Activated B cell treated with CpG ODN at 0.5 μM for 24 hours (primary cell): ENCODE measurements around the gene WBP4. TPM values are rescaled to one million over a fixed set of nuclear protein-coding genes. Genes with fewer than 3 reads are reported as not detected.
A peak's percentile ranks its signal among the peaks of the same experiment; 100 is the strongest.

Source experiments
- ATAC-seq: fragments of 200-7000 bp; cut with Tn5 transposase; one replicate; pipeline ENCODE4 v1.10.0; 2021; ENCODE audit warnings: low read depth, mild to moderate bottlenecking, moderate library complexity
- CTCF ChIA-PET: fragments of 350-600 bp; sonication (Branson Sonifier 250); formaldehyde crosslinking; loops from one replicate; lab custom pipeline; 2021; ENCODE audit warnings: antibody characterized with exemption; lab: Charles Lee
- POLR2A ChIA-PET: fragments of 350-600 bp; sonication (Branson Sonifier 250); formaldehyde crosslinking; loops from one replicate; lab custom pipeline; 2021; ENCODE audit warnings: antibody characterized with exemption; lab: Charles Lee
- DNase-seq: peaks from one replicate; pipeline ENCODE4 v3.0.0; 2022
- H3K27ac Mint-ChIP-seq: one replicate; pipeline ENCODE4 v1.8.0; 2020; ENCODE audit warnings: mixed read lengths
- H3K27me3 Mint-ChIP-seq: one replicate; pipeline ENCODE4 v1.8.0; 2021; ENCODE audit warnings: mixed read lengths
- H3K36me3 Mint-ChIP-seq: one replicate; pipeline ENCODE4 v1.8.0; 2021; ENCODE audit warnings: low read depth, mixed read lengths
- H3K4me1 Mint-ChIP-seq: one replicate; pipeline ENCODE4 v1.8.0; 2021; ENCODE audit warnings: mixed read lengths
- H3K4me3 Mint-ChIP-seq: one replicate; pipeline ENCODE4 v1.8.0; 2020; ENCODE audit warnings: mild to moderate bottlenecking, mixed read lengths
- H3K9me3 Mint-ChIP-seq: one replicate; pipeline ENCODE4 v1.8.0; 2020; ENCODE audit warnings: mixed read lengths
- CTCF ChIP-seq: fragments of 200-600 bp; IDR thresholded peaks from one replicate; pipeline ENCODE4 v1.8.0; 2022; ENCODE audit warnings: antibody characterized with exemption, mild to moderate bottlenecking
- intact Hi-C: fragments of 100-400 bp; cut with micrococcal nuclease; formaldehyde crosslinking; loops from one replicate; pipeline ENCODE4 v1.15.1; 2024
- total RNA-seq: library from RNA; stranded (reverse); gene quantifications from 2 replicates; pipeline ENCODE4 v1.2.3, GENCODE V29; 2022

WBP4 gene
- total RNA-seq, 1 donor from 2014 or later: 8.6 TPM

- intact Hi-C loops: loop anchor here (1.0 to 10.0 kb wide), 9 partner anchors 34 to 1255 kb away; partner anchors contain the start of genes AKAP11, FOXO1, MTRF1 and NAA16
- Mint-ChIP-seq H3K9me3 (no peaks in the 10 kb centered on the region), H3K4me1 (peaks cover 42% of the 10 kb centered on the region), H3K36me3 (peaks cover 27% of the 10 kb centered on the region), H3K27me3 (no peaks in the 10 kb centered on the region), H3K4me3 (no peak overlapping the region), H3K27ac (peak overlapping the region; percentile 99)
- DNase-seq (no peak), ATAC-seq (peak; percentile 26)
- TF ChIP-seq CTCF: no peak
- CTCF ChIA-PET: interaction anchor here (0.7 to 2.4 kb wide), 6 partner anchors 13 to 131 kb away, joined by 3 to 11 read pairs (median 3); no protein-coding TSS in a partner anchor
- POLR2A ChIA-PET: interaction anchor here (0.7 to 7.9 kb wide), 15 partner anchors 13 to 1253 kb away, joined by 3 to 118 read pairs (median 6); partner anchors contain the start of gene WBP4
Measured at GRCh38 chr13:41019578-41020347, 41.5 kb upstream of the WBP4 start.

- POLR2A ChIA-PET: interaction anchor here (1.4 kb wide), 1 partner anchor 34 kb away, joined by 3 read pairs; no protein-coding TSS in a partner anchor
- no peak overlapping the region for H3K27ac Mint-ChIP-seq
Measured at GRCh38 chr13:41025518-41025917, 35.8 kb upstream of the WBP4 start.

GRCh38 chr13:41026788-41027187 is 34.5 kb upstream of the WBP4 start:
- POLR2A ChIA-PET: no interaction called here
- CTCF ChIA-PET: interaction anchor here (1.2 kb wide), 1 partner anchor 52 kb away, joined by 3 read pairs; no protein-coding TSS in a partner anchor
- ATAC-seq: no peak
- no peak for DNase-seq
- Mint-ChIP-seq H3K4me3 (no peak overlapping the region), H3K9me3 (no peaks in the 10 kb centered on the region), H3K36me3 (no peaks in the 10 kb centered on the region), H3K4me1 (peaks cover 14% of the 10 kb centered on the region), H3K27ac (no peak overlapping the region), H3K27me3 (no peaks in the 10 kb centered on the region)
- intact Hi-C loops: no loop called here
- no peak for TF ChIP-seq CTCF

More at GRCh38 chr13:41025518-41025917, 35.8 kb upstream of the WBP4 start:
- Mint-ChIP-seq H3K4me1 (peaks cover 17% of the 10 kb centered on the region), H3K4me3 (no peak overlapping the region), H3K27me3 (no peaks in the 10 kb centered on the region), H3K9me3 (no peaks in the 10 kb centered on the region), H3K36me3 (no peaks in the 10 kb centered on the region)
- CTCF ChIA-PET: interaction anchor here (1.3 kb wide), 1 partner anchor 51 kb away, joined by 3 read pairs; no protein-coding TSS in a partner anchor
- TF ChIP-seq CTCF: no peak
- ATAC-seq (no peak), DNase-seq (no peak)
- intact Hi-C loops: loop anchor here (2.0 kb wide), 1 partner anchor 13 kb away; no protein-coding TSS in a partner anchor

- Mint-ChIP-seq H3K9me3 (no peaks in the 10 kb centered on the region), H3K27ac (no peak overlapping the region), H3K36me3 (no peaks in the 10 kb centered on the region), H3K27me3 (no peaks in the 10 kb centered on the region), H3K4me1 (peaks cover 16% of the 10 kb centered on the region), H3K4me3 (no peak overlapping the region)
- TF ChIP-seq CTCF: no peak
- intact Hi-C loops: no loop called here
- ChIA-PET POLR2A (interaction anchor here (0.9 to 1.0 kb wide), 2 partner anchors 14 to 15 kb away, joined by 3 to 4 read pairs; no protein-coding TSS in a partner anchor), CTCF (no interaction called here)
- no peak for ATAC-seq
- no peak for DNase-seq
Measured at GRCh38 chr13:41028051-41028450, 33.3 kb upstream of the WBP4 start.

GRCh38 chr13:41029629-41030028 is 31.7 kb upstream of the WBP4 start:
- intact Hi-C loops: no loop called here
- POLR2A ChIA-PET: no interaction called here
- DNase-seq (no peak), ATAC-seq (no peak)
- H3K27ac Mint-ChIP-seq: no peak overlapping the region
- no peaks in the 10 kb centered on the region for H3K36me3 Mint-ChIP-seq
- no peaks in the 10 kb centered on the region for H3K9me3 Mint-ChIP-seq
- CTCF ChIA-PET: no interaction called here
- peaks cover 23% of the 10 kb centered on the region for H3K4me1 Mint-ChIP-seq
- H3K27me3 Mint-ChIP-seq: no peaks in the 10 kb centered on the region
- no peak overlapping the region for H3K4me3 Mint-ChIP-seq
- TF ChIP-seq CTCF: no peak
